Uterus (tissue), 2 donors: ENCODE results near the gene NEMP1.

ENCODE experiments used
- CTCF ChIP-seq, 4 experiments: fragments of 200-600 bp in 2 of 4; fragments of 450-650 bp in 2 of 4; sonication (generic) in 2 of 4; IDR thresholded peaks; one replicate each; pipeline ENCODE4 v1.5.1; 2016 to 2019; ENCODE audit warnings: antibody characterized with exemption in 4 of 4, mild to moderate bottlenecking in 2 of 4, moderate library complexity in 1 of 4
- POLR2A ChIP-seq, 2 donors: fragments of 450-650 bp; IDR thresholded peaks; one replicate each; pipeline ENCODE4 v1.6.1; 2016; ENCODE audit warnings: antibody characterized with exemption in 2 of 2, mild to moderate bottlenecking in 1 of 2, moderate library complexity in 1 of 2

GRCh38 chr12:57055824-57056223, 22.8 kb downstream of the NEMP1 start:
- no peak for TF ChIP-seq CTCF (IDR thresholded peaks at IDR 0.05)
- TF ChIP-seq POLR2A (IDR thresholded peaks at IDR 0.05) = no peak
